NB4 (cell line): Measurements from ENCODE around the gene LDLRAD4.
A peak's percentile ranks its signal among the peaks of the same experiment; 100 is the strongest.

Experiments
- DNase-seq: peaks from one replicate; pipeline ENCODE4 v3.0.0; 2010; ENCODE audit warnings: low read depth
- H3K4me3 ChIP-seq: one replicate; pipeline ENCODE4 v1.5.1; 2011; ENCODE audit warnings: mild to moderate bottlenecking, low read depth, low read length, moderate library complexity
- MYC ChIP-seq: IDR thresholded peaks from 2 replicates; pipeline ENCODE4 v1.6.1; 2011; ENCODE audit warnings: low read depth, low read length
- POLR2A ChIP-seq: IDR thresholded peaks from 2 replicates; pipeline ENCODE4 v1.6.1; 2011; ENCODE audit warnings: mild to moderate bottlenecking; ENCODE audit not compliant: insufficient read length; ENCODE audit errors: extremely low read depth
- TF ChIP-seq, protein P1 (sequence below): IDR thresholded peaks from one replicate; pipeline ENCODE4 v1.5.1; 2012; ENCODE audit warnings: low read depth, low read length
- TF ChIP-seq, protein P2 (sequence below): IDR thresholded peaks from 2 replicates; pipeline ENCODE4 v1.6.1; 2011; ENCODE audit warnings: low read depth, low read length

Gene LDLRAD4

DNA sequence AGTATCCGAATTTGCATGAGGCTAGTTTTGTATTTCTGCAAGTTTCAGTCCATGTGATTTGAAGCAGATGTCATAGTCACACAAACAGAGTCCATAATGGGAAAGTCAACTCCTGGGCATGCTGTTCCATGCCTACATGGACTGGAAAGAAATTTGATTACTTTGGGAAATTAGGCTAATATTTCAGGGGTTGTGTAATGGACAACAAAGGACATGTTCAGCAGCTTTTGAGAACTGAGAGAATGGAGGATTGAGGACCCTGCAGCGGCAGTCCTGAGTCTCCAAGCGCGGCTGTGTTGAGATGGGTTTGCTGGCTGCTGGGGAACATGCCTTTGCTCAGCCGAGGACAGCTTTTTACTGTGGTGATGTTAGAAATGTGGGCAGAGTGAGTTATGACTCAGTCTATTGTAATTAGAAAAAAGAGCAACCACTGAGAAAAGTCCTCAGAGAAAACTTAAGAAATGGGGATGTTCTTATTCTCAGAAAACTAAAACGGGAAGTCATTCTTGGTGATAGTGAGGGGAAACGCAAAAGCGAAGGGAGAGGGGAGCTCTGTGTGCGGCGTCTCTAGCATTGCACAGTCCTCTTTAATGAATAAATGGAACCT is 358.6 kb downstream of the LDLRAD4 start:
- no peak overlapping the region for H3K4me3 ChIP-seq
- TF ChIP-seq POLR2A: no peak
- TF ChIP-seq, protein P1, sequence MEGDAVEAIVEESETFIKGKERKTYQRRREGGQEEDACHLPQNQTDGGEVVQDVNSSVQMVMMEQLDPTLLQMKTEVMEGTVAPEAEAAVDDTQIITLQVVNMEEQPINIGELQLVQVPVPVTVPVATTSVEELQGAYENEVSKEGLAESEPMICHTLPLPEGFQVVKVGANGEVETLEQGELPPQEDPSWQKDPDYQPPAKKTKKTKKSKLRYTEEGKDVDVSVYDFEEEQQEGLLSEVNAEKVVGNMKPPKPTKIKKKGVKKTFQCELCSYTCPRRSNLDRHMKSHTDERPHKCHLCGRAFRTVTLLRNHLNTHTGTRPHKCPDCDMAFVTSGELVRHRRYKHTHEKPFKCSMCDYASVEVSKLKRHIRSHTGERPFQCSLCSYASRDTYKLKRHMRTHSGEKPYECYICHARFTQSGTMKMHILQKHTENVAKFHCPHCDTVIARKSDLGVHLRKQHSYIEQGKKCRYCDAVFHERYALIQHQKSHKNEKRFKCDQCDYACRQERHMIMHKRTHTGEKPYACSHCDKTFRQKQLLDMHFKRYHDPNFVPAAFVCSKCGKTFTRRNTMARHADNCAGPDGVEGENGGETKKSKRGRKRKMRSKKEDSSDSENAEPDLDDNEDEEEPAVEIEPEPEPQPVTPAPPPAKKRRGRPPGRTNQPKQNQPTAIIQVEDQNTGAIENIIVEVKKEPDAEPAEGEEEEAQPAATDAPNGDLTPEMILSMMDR: no peak
- TF ChIP-seq, protein P2, sequence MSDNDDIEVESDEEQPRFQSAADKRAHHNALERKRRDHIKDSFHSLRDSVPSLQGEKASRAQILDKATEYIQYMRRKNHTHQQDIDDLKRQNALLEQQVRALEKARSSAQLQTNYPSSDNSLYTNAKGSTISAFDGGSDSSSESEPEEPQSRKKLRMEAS: no peak
- DNase-seq: peak; percentile 76

DNA sequence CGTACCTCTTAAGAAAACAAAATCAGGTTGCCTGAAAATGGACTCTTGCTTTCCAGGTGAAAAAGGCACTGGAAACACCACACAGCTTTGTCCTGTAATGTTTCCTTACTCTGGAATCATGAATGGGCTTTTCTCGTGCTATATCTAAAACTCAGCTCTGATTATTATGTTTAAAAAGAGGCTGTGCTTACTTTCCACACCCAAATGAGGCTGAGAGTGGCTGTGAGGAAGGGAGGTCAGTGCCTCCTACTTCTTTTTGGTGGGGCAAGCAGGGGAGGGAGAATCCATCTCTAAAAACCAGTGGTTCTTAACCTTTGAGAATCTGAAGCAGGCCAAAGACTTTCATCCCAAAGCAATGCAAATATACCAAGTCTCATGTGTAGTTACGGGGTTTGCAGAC is 359.2 kb downstream of the LDLRAD4 start:
- TF ChIP-seq MYC (no peak), POLR2A (no peak)
- H3K4me3 ChIP-seq: no peak overlapping the region

DNA sequence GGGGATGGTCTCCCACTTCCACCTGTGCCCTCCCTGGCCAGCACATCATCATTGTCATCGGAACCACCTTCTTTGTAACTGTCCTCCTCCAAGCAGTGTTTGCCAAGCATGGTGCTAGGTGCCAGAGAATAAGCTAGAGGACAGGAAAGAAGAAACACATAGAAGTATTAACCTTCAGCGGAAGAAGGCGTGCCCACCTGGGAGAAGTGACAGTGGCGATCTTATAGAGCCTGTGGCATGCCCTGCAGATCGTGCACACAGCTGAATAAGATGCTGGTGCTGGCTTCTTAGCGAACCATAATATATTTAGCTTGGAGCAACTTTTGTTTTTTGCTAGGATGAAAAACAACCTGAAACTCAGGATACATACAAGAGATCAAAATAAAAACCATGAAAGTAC is 359.8 kb downstream of the LDLRAD4 start:
- TF ChIP-seq, protein P2: no peak
- TF ChIP-seq, protein P1: no peak
- TF ChIP-seq POLR2A (no peak), MYC (no peak)
- H3K4me3 ChIP-seq: no peak overlapping the region
- no peak for DNase-seq

More for the DNA sequence above, 359.2 kb downstream of the LDLRAD4 start:
- no peak for DNase-seq

DNA sequence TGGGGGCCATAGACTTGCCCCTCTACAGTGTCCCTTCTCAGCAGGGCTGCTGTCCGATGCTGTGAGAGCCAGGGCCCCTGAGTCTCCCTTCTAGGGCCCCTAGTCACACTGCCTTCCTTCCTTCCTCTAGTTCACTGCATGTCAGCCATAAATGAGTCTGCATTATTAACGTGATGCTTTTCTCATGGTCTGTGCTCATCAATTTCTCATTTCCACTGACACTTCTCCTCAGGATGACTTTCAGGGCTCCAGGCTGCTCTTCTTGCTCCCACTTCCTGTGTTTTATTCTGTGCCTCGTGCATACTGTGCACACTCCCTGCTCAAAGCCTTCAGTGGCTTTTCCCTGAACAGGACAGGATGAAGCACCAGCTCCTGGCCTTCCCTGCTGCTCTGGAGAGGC is 361.3 kb downstream of the LDLRAD4 start:
- H3K4me3 ChIP-seq: no peak overlapping the region
- DNase-seq: no peak
- TF ChIP-seq, protein P1: no peak
- TF ChIP-seq, protein P2: no peak
- no peak for TF ChIP-seq MYC
- TF ChIP-seq POLR2A: no peak

DNA sequence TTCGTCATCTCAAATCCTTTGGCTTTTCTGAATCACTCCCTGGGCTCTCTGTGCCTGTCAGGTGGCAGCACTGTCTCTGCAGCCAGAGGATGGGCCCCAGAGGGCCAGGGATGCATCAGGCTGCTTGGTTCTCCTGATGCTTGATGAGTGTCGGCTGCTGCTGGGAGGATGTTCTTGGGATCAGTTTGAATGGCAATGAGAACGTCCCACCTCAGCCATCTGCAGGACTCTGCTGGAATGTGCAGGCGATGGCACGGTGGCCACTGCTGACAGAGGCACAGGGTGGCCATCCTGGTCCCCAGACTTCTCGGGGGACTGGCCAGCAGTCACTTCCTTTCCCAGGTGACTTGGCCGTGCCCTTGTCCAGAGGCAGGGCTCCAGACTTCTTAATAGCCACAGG is 361.8 kb downstream of the LDLRAD4 start:
- TF ChIP-seq, protein P1: no peak
- no peak for DNase-seq
- no peak overlapping the region for H3K4me3 ChIP-seq

DNA sequence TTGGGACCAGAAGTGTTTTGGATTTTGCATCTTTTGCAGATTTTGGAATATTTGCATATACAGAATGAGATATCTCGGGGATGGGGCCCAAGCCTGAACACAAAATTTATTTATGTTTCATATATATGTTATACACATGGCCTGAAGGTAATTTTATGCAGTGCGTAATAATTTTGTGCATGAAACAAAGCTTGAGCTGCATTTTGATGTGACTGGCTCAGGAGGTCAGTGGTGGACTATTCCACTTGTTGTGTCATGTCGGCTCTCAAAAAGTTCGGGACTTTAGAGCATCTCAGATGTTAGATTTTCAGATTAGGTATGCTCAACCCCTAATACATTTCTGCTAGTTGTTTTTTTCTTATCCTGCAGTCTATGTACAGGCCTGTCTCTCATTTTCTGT is 362.4 kb downstream of the LDLRAD4 start:
- no peak overlapping the region for H3K4me3 ChIP-seq
- no peak for DNase-seq
- TF ChIP-seq MYC (no peak), POLR2A (no peak)
- TF ChIP-seq, protein P1: no peak
- TF ChIP-seq, protein P2: no peak
